H1 (cell line): ENCODE data around the gene TNRC6A. TPM values are rescaled to one million over a fixed set of nuclear protein-coding genes. Genes with fewer than 3 reads are reported as not detected.

ENCODE experiments used
- CTCF ChIA-PET: fragments of 300-600 bp; sonication (Branson Sonifier 250); formaldehyde crosslinking; loops from one replicate; lab custom pipeline; 2021; ENCODE audit not compliant: partially characterized antibody; lab: Charles Lee
- POLR2A ChIA-PET: fragments of 300-600 bp; sonication (Branson Sonifier 250); formaldehyde crosslinking; loops from one replicate; lab custom pipeline; 2021; ENCODE audit warnings: inconsistent platforms; ENCODE audit not compliant: partially characterized antibody; lab: Charles Lee
- DNase-seq, 2 experiments: peaks; one replicate each; pipeline versions ENCODE4 v3.0.0 to v3.0.0-alpha.2; 2010 to 2022; ENCODE audit warnings: low spot score in 2 of 2, low read depth in 1 of 2, mixed read lengths in 1 of 2
- FAIRE-seq: peaks from 2 replicates; lab custom pipeline; 2011; peaks lifted over from hg19 to GRCh38; lab: Jason Lieb, UNC
- H2AFZ ChIP-seq: 2 replicates; pipeline ENCODE4 v1.8.1; 2012; ENCODE audit warnings: low read length, inconsistent platforms
- H2AK5ac ChIP-seq: 2 replicates; pipeline ENCODE4 v1.6.1; 2013; ENCODE audit warnings: low read depth, low read length
- H2BK120ac ChIP-seq: replicated peaks from 2 replicates; pipeline ENCODE3; 2013; ENCODE audit warnings: low read depth, low read length, inconsistent platforms
- H2BK12ac ChIP-seq: 2 replicates; pipeline ENCODE4 v1.6.1; 2013; ENCODE audit warnings: low read depth, low read length
- H2BK15ac ChIP-seq: 2 replicates; pipeline ENCODE4 v1.6.1; 2013; ENCODE audit warnings: low read length
- H2BK20ac ChIP-seq: 2 replicates; pipeline ENCODE4 v1.6.1; 2013; ENCODE audit warnings: low read length
- H2BK5ac ChIP-seq: 2 replicates; pipeline ENCODE4 v1.6.1; 2013; ENCODE audit warnings: low read depth, low read length
- H3K14ac ChIP-seq: 2 replicates; pipeline ENCODE4 v1.6.1; 2013; ENCODE audit warnings: inconsistent platforms; ENCODE audit not compliant: insufficient read length
- H3K18ac ChIP-seq: 2 replicates; pipeline ENCODE4 v1.6.1; 2013; ENCODE audit warnings: low read length; ENCODE audit errors: extremely low read depth
- H3K23ac ChIP-seq: 2 replicates; pipeline ENCODE4 v1.6.1; 2013; ENCODE audit warnings: inconsistent platforms; ENCODE audit not compliant: insufficient read length
- H3K23me2 ChIP-seq: 2 replicates; pipeline ENCODE4 v1.6.1; 2013; ENCODE audit warnings: low read depth, low read length
- H3K27ac ChIP-seq: 2 replicates; pipeline ENCODE4 v1.6.1; 2011; ENCODE audit warnings: low read depth, low read length, inconsistent platforms
- H3K27me3 ChIP-seq, 4 experiments: replicated peaks in 1 of 4; 1 replicate in 1 of 4; 2 replicates in 3 of 4; pipeline versions ENCODE4 v1.6.1 to v1.8.1; 2011 to 2013; ENCODE audit warnings: low read length in 3 of 4, mild to moderate bottlenecking in 3 of 4, inconsistent platforms in 2 of 4, mixed read lengths in 2 of 4, moderate library complexity in 1 of 4; ENCODE audit not compliant: control insufficient read depth in 3 of 4, insufficient read depth in 3 of 4; ENCODE audit errors: extremely low read depth in 1 of 4
- H3K36me3 ChIP-seq, 4 experiments: 2 replicates each; pipeline versions ENCODE4 v1.6.1 to v1.8.1; 2011 to 2013; ENCODE audit warnings: mild to moderate bottlenecking in 4 of 4, low read length in 3 of 4, moderate library complexity in 2 of 4, control low read depth in 1 of 4, inconsistent platforms in 1 of 4; ENCODE audit not compliant: insufficient read depth in 4 of 4, control insufficient read depth in 2 of 4
- H3K4ac ChIP-seq: replicated peaks from 2 replicates; pipeline ENCODE3; 2013; ENCODE audit warnings: low read length, low read depth, mixed read lengths, inconsistent platforms; ENCODE audit not compliant: insufficient read length
- H3K4me1 ChIP-seq, 4 experiments: replicated peaks in 1 of 4; 1 replicate in 1 of 4; 2 replicates in 3 of 4; pipeline versions ENCODE4 v1.6.1 to v1.8.1; 2011 to 2013; ENCODE audit warnings: low read length in 3 of 4, inconsistent platforms in 2 of 4, mixed read lengths in 1 of 4; ENCODE audit not compliant: insufficient read depth in 4 of 4, control insufficient read depth in 3 of 4
- H3K4me2 ChIP-seq, 2 experiments: 2 replicates each; pipeline versions ENCODE4 v1.6.1 to v1.8.1; 2011 to 2013; ENCODE audit warnings: low read depth in 2 of 2, low read length in 2 of 2, control low read depth in 1 of 2, inconsistent platforms in 1 of 2, mild to moderate bottlenecking in 1 of 2; ENCODE audit not compliant: insufficient read depth in 1 of 2
- H3K4me3 ChIP-seq, 4 experiments: fragments of 200-600, 300-600 bp in 1 of 4; sonication (generic), shearing (Covaris generic), sonication (Bioruptor Twin) in 1 of 4; 2 replicates each; pipeline versions ENCODE4 v1.5.1 to v1.8.1; 2011 to 2016; ENCODE audit warnings: low read length in 4 of 4, low read depth in 3 of 4, control low read depth in 2 of 4, inconsistent platforms in 2 of 4, mild to moderate bottlenecking in 2 of 4, mixed read lengths in 1 of 4, moderate library complexity in 1 of 4; ENCODE audit not compliant: insufficient read depth in 2 of 4; ENCODE audit errors: extremely low read depth in 1 of 4
- H3K56ac ChIP-seq: replicated peaks from 2 replicates; pipeline ENCODE3; 2013; ENCODE audit warnings: low read depth, mild to moderate bottlenecking, mixed read lengths, low read length, inconsistent platforms; ENCODE audit not compliant: insufficient read length
- H3K79me1 ChIP-seq: 2 replicates; pipeline ENCODE4 v1.6.1; 2013; ENCODE audit warnings: low read depth, low read length, control low read depth
- H3K79me2 ChIP-seq, 2 experiments: 2 replicates each; pipeline versions ENCODE4 v1.6.1 to v1.8.1; 2012 to 2013; ENCODE audit warnings: low read length in 2 of 2, mild to moderate bottlenecking in 2 of 2, inconsistent platforms in 1 of 2; ENCODE audit not compliant: insufficient read depth in 2 of 2, control insufficient read depth in 1 of 2
- H3K9ac ChIP-seq, 4 experiments: replicated peaks in 1 of 4; 1 replicate in 1 of 4; 2 replicates in 3 of 4; pipeline versions ENCODE4 v1.6.1 to v1.8.1; 2011 to 2013; ENCODE audit warnings: low read depth in 3 of 4, low read length in 3 of 4, control low read depth in 2 of 4, mild to moderate bottlenecking in 2 of 4, moderate library complexity in 2 of 4, inconsistent platforms in 1 of 4; ENCODE audit errors: extremely low read depth in 1 of 4
- H3K9me3 ChIP-seq, 2 experiments: 2 replicates each; pipeline versions ENCODE4 v1.6.1 to v1.8.1; 2012 to 2013; ENCODE audit warnings: mild to moderate bottlenecking in 2 of 2, moderate library complexity in 2 of 2, control low read depth in 1 of 2, inconsistent platforms in 1 of 2, low read depth in 1 of 2, low read length in 1 of 2, mixed read lengths in 1 of 2; ENCODE audit not compliant: insufficient read depth in 2 of 2
- H4K20me1 ChIP-seq, 2 experiments: replicated peaks in 1 of 2; 2 replicates each; pipeline versions ENCODE3 to v1.8.1; 2011 to 2013; ENCODE audit warnings: inconsistent platforms in 2 of 2, low read length in 2 of 2, mild to moderate bottlenecking in 1 of 2; ENCODE audit not compliant: insufficient read depth in 2 of 2, control insufficient read depth in 1 of 2
- H4K5ac ChIP-seq: 2 replicates; pipeline ENCODE4 v1.6.1; 2013; ENCODE audit warnings: low read length, low read depth, mixed read lengths, inconsistent platforms; ENCODE audit not compliant: insufficient read length
- H4K8ac ChIP-seq: 2 replicates; pipeline ENCODE4 v1.8.0; 2013; ENCODE audit warnings: mild to moderate bottlenecking, moderate library complexity, low read length, inconsistent platforms; ENCODE audit not compliant: insufficient read depth; ENCODE audit errors: extremely low read depth
- H4K91ac ChIP-seq: replicated peaks from 2 replicates; pipeline ENCODE3; 2013; ENCODE audit warnings: low read length, mixed read lengths, inconsistent platforms; ENCODE audit not compliant: insufficient read length
- ATF2 ChIP-seq: IDR thresholded peaks from 2 replicates; pipeline ENCODE4 v1.6.1; 2012; ENCODE audit warnings: low read length, inconsistent platforms
- BACH1 ChIP-seq: IDR thresholded peaks from 2 replicates; pipeline ENCODE4 v1.6.1; 2012; ENCODE audit warnings: low read length, improper control_type of control experiment
- CHD2 ChIP-seq: IDR thresholded peaks from 2 replicates; pipeline ENCODE4 v1.6.1; 2012; ENCODE audit warnings: low read length, improper control_type of control experiment
- MAFK ChIP-seq: IDR thresholded peaks from 2 replicates; pipeline ENCODE4 v1.6.1; 2012; ENCODE audit warnings: low read depth, mild to moderate bottlenecking, improper control_type of control experiment, low read length
- POLR2A ChIP-seq, 2 experiments: IDR thresholded peaks; 1 replicate in 1 of 2; 2 replicates in 1 of 2; pipeline ENCODE4 v1.6.1; 2011; ENCODE audit warnings: low read depth in 2 of 2, low read length in 2 of 2, mild to moderate bottlenecking in 2 of 2; ENCODE audit errors: control extremely low read depth in 1 of 2
- POU5F1 ChIP-seq: IDR thresholded peaks from 2 replicates; pipeline ENCODE4 v1.6.1; 2011; ENCODE audit warnings: low read depth, mild to moderate bottlenecking, low read length, moderate library complexity
- SIX5 ChIP-seq: IDR thresholded peaks from 2 replicates; pipeline ENCODE4 v1.6.1; 2011; ENCODE audit warnings: mild to moderate bottlenecking, low read depth, low read length
- SRF ChIP-seq: IDR thresholded peaks from 2 replicates; pipeline ENCODE4 v1.6.1; 2011; ENCODE audit warnings: mild to moderate bottlenecking, low read depth, low read length, moderate library complexity
- SUZ12 ChIP-seq: fragments of 200-600 bp; sonication (generic); IDR thresholded peaks from 2 replicates; pipeline ENCODE4 v1.6.1; 2012; ENCODE audit warnings: mild to moderate bottlenecking, inconsistent platforms, low read length, moderate library complexity, mixed read lengths
- WGBS, 2 experiments: shearing (Covaris generic) in 1 of 2; methylation state at CpG; one replicate each; pipeline versions ENCODE4 v1.1.6 to v1.1.7; 2013 to 2015; ENCODE audit warnings: low lambda C conversion rate in 2 of 2, mixed read lengths in 2 of 2, inconsistent platforms in 1 of 2, low coverage in 1 of 2, missing lambda C conversion rate in 1 of 2; ENCODE audit not compliant: insufficient replicate concordance in 2 of 2, insufficient coverage in 1 of 2, insufficient read length in 1 of 2; ENCODE audit errors: extremely low coverage in 1 of 2, missing lambda C conversion rate in 1 of 2; 5-methylcytosine and 5-hydroxymethylcytosine counted together
- polyA plus RNA-seq, 7 experiments: library from polyadenylated mRNA; depleted of rRNA in 3 of 7; stranded (reverse) in 5 of 7; unstranded in 2 of 7; fragments of >200 nt in 5 of 7; fragments of 200-250 nt in 2 of 7; gene quantifications; 1 replicate in 5 of 7; 2 replicates in 1 of 7; 4 replicates in 1 of 7; pipeline versions ENCODE4 v1.2.1 to v1.2.3, GENCODE V29; 2011 to 2013; ENCODE audit warnings: missing spikeins in 2 of 7, mixed read lengths in 2 of 7
- total RNA-seq: library from RNA; stranded (reverse); fragmentation: NEBNext Ultra II Directional; extraction: Animal tissue kit (Norgen Biotek cat#: 25700); gene quantifications from 2 replicates; pipeline ENCODE4 v1.2.1, GENCODE V29; 2021

Gene TNRC6A
- total and polyA plus RNA-seq, 2 of the 8 experiments (the other 6 are each of a cell fraction or from before 2014, with no cell fraction given), result 67.6 to 103 TPM

GRCh38 chr16:24683250-24683649, 46.2 kb upstream of the TNRC6A start:
- no peak overlapping the region for H3K4me3 ChIP-seq
- peaks cover 1 to 17% (median 6%) of the 10 kb centered on the region in 4 experiments; a peak in 6 of 7 replicates for H3K4me1 ChIP-seq
- no peaks in the 10 kb centered on the region for H3K36me3 ChIP-seq
- 0 out of 2 replicates have a peak overlapping the region, but pooled peaks have one; percentile 24 for H2BK20ac ChIP-seq
- no peaks in the 10 kb centered on the region for H3K79me1 ChIP-seq
- no peak overlapping the region for H3K27ac ChIP-seq
- H3K9ac ChIP-seq, result no peak overlapping the region
- H2BK120ac ChIP-seq, result no peak overlapping the region
- H3K27me3 ChIP-seq, result no peaks in the 10 kb centered on the region
- H2BK15ac ChIP-seq, result 0 out of 2 replicates have a peak overlapping the region, but pooled peaks have one; percentile 33
- 91% methylated on average over 3 of the region's 4 CpGs; no CpG with 5 or more reads in 1 of the 2 experiments for WGBS, 2 experiments
- peak overlapping the region; percentile 3; the same call in 1 of the 2 replicates for H2AK5ac ChIP-seq
- peak overlapping the region in 1 of 2 experiments; percentile 2; a peak in 1 of 4 replicates for H3K4me2 ChIP-seq
- H2BK5ac ChIP-seq, result peak overlapping the region; percentile 25; the same call in 1 of the 2 replicates
- H4K91ac ChIP-seq, result no peak overlapping the region
- no peak overlapping the region for H3K56ac ChIP-seq
- TF ChIP-seq SIX5 (no peak), POU5F1 (no peak), POLR2A (IDR thresholded peaks at IDR 0.05; ENCODE audit: control extremely low read depth in 1 of 2, low read depth in 2 of 2, low read length in 2 of 2) (no peak), CHD2 (no peak), SRF (no peak), SUZ12 (no peak), ATF2 (no peak), MAFK (no peak), BACH1 (no peak)
- no peaks in the 10 kb centered on the region for H3K9me3 ChIP-seq
- H3K14ac ChIP-seq, result no peak overlapping the region
- FAIRE-seq, result no peak
- peak overlapping the region; percentile 3 for H4K5ac ChIP-seq
- H4K8ac ChIP-seq, result no peak overlapping the region
- H3K4ac ChIP-seq, result no peak overlapping the region
- no peaks in the 10 kb centered on the region for H4K20me1 ChIP-seq
- no peak overlapping the region for H2AFZ ChIP-seq
- H3K79me2 ChIP-seq, result no peaks in the 10 kb centered on the region
- POLR2A ChIA-PET, result interaction anchor here (0.8 to 1.6 kb wide), 5 partner anchors 14 to 143 kb away, joined by 3 to 5 read pairs (median 3); no protein-coding TSS in a partner anchor
- DNase-seq, result no peak
- 0 out of 2 replicates have a peak overlapping the region, but pooled peaks have one; percentile 34 for H2BK12ac ChIP-seq
- CTCF ChIA-PET, result interaction anchor here (0.5 to 1.5 kb wide), 4 partner anchors 9 to 222 kb away, joined by 3 to 8 read pairs (median 4); no protein-coding TSS in a partner anchor
- no peaks in the 10 kb centered on the region for H3K23me2 ChIP-seq
- no peak overlapping the region for H3K23ac ChIP-seq
- peak overlapping the region; percentile 39 for H3K18ac ChIP-seq
